ENCODE results near the gene CADM1. TPM values are rescaled to one million over a fixed set of nuclear protein-coding genes. Genes with fewer than 3 reads are reported as not detected.

CADM1 gene
- total RNA-seq, 2 donors from 2014 or later = 2.5 to 5.5 TPM

GRCh38 chr11:115338476-115338875, 165.7 kb downstream of the CADM1 start:
- intact Hi-C loops (cut with DNase I) = loop anchor here in 1 of 2 donors (10.0 kb wide), 1 partner anchor 166 kb away; the partner anchor contains the start of gene CADM1

GRCh38 chr11:115334932-115335788, 169.1 kb downstream of the CADM1 start:
- intact Hi-C loops (cut with DNase I) = loop anchor here in 1 of 2 donors (10.0 kb wide), 1 partner anchor 170 kb away; the partner anchor contains the start of gene CADM1
- DNase-seq (ENCODE audit: low spot score) = no peak

More at GRCh38 chr11:115338476-115338875, 165.7 kb downstream of the CADM1 start:
- DNase-seq (ENCODE audit: low spot score) = no peak

- no peak for DNase-seq (ENCODE audit: low spot score)
- intact Hi-C loops (cut with DNase I) = loop anchor here in 1 of 2 donors (10.0 kb wide), 1 partner anchor 171 kb away; the partner anchor contains the start of gene CADM1
These were observed 170.3 kb downstream of the CADM1 start for GRCh38 chr11:115333949-115334348.

GRCh38 chr11:115333121-115333520, 171.1 kb downstream of the CADM1 start:
- intact Hi-C loops (cut with DNase I) = loop anchor here in 1 of 2 donors (10.0 kb wide), 1 partner anchor 172 kb away; the partner anchor contains the start of gene CADM1
- no peak for DNase-seq (ENCODE audit: low spot score)

- DNase-seq (ENCODE audit: low spot score) = no peak
- intact Hi-C loops (cut with DNase I) = loop anchor here in 1 of 2 donors (10.0 kb wide), 1 partner anchor 174 kb away; the partner anchor contains the start of gene CADM1
These were observed 173.3 kb downstream of the CADM1 start for GRCh38 chr11:115330684-115331482.

GRCh38 chr11:115326526-115326925, 177.7 kb downstream of the CADM1 start:
- intact Hi-C loops (cut with DNase I) = loop anchor here in 1 of 2 donors (5.0 to 10.0 kb wide), 2 partner anchors 951 to 1368 kb away; no protein-coding TSS in a partner anchor
- DNase-seq (ENCODE audit: low spot score) = no peak

GRCh38 chr11:115325523-115325922, 178.7 kb downstream of the CADM1 start:
- no peak for DNase-seq (ENCODE audit: low spot score)
- intact Hi-C loops (cut with DNase I) = loop anchor here in 1 of 2 donors (5.0 to 10.0 kb wide), 2 partner anchors 952 to 1369 kb away; no protein-coding TSS in a partner anchor

- intact Hi-C loops (cut with DNase I) = loop anchor here (5.0 to 10.0 kb wide), 3 partner anchors 263 to 1370 kb away; no protein-coding TSS in a partner anchor
- DNase-seq (ENCODE audit: low spot score) = no peak
These were observed 179.4 kb downstream of the CADM1 start for GRCh38 chr11:115324581-115325432.

GRCh38 chr11:115322553-115323203, 181.5 kb downstream of the CADM1 start:
- intact Hi-C loops (cut with DNase I) = loop anchor here (1.0 to 10.0 kb wide), 3 partner anchors 26 to 1372 kb away; no protein-coding TSS in a partner anchor

GRCh38 chr11:115321605-115322289, 182.5 kb downstream of the CADM1 start:
- no peak for DNase-seq (ENCODE audit: low spot score)
- intact Hi-C loops (cut with DNase I) = loop anchor here (1.0 to 10.0 kb wide), 3 partner anchors 25 to 1373 kb away; no protein-coding TSS in a partner anchor

More at GRCh38 chr11:115322553-115323203, 181.5 kb downstream of the CADM1 start:
- no peak for DNase-seq (ENCODE audit: low spot score)

- intact Hi-C loops (cut with DNase I) = no loop called here
- DNase-seq (ENCODE audit: low spot score) = no peak
These were observed 186.7 kb downstream of the CADM1 start for GRCh38 chr11:115317277-115318185.

GRCh38 chr11:115316696-115317095, 187.5 kb downstream of the CADM1 start:
- intact Hi-C loops (cut with DNase I) = no loop called here

GRCh38 chr11:115314330-115314920, 189.8 kb downstream of the CADM1 start:
- intact Hi-C loops (cut with DNase I) = no loop called here
- no peak for DNase-seq (ENCODE audit: low spot score)

More at GRCh38 chr11:115316696-115317095, 187.5 kb downstream of the CADM1 start:
- no peak for DNase-seq (ENCODE audit: low spot score)

- no peak for DNase-seq (ENCODE audit: low spot score)
- intact Hi-C loops (cut with DNase I) = no loop called here
These were observed 190.9 kb downstream of the CADM1 start for GRCh38 chr11:115313224-115313838.

- no peak for DNase-seq (ENCODE audit: low spot score)
- intact Hi-C loops (cut with DNase I) = no loop called here
These were observed 192.3 kb downstream of the CADM1 start for GRCh38 chr11:115311949-115312348.

Measured in posterior vena cava (tissue), 2 donors.